ENCODE data around the gene MT1B. TPM values are rescaled to one million over a fixed set of nuclear protein-coding genes. Genes with fewer than 3 reads are reported as not detected.

The MT1B gene
- total RNA-seq, 2 donors from 2014 or later: not detected

DNA sequence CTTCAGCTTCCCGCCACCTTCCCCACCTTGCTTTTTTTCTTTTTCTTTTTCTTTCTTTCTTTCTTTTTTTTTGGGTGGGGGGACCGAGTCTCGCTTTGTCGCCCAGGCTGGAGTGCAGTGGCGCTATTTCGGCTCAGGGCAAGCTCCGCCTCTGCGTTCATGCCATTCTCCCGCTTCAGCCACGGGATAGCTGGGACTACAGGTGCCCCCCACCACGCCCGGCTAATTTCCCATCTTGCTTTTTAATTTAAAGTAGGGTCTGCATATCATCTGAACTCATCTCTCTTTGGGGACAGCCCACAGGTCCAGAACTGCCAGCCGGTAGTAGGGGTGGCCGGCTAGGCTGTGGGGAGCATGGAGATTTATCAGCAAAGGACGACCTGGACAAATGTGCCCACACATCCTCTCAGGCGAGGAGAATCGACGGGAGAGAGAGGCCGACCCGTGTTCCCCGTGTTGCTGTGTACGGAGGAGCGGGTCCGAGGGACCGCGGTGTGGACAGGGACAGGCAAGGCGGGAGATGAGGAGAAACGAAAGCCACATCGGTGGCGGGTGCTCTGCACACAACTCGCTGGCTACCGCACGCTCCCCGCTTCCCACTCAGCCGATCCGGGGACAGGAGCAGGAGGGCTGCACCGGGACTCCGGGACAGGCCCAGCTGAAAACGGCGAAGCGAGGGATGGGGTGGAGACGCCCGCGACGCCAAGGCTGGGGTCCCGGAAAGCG is 16.8 kb upstream of the MT1B start:
- H3K4me3 Mint-ChIP-seq: peak overlapping the region; percentile 68 to 84
- no peaks in the 10 kb centered on the region for H3K9me3 Mint-ChIP-seq
- no peaks in the 10 kb centered on the region for H3K36me3 Mint-ChIP-seq (ENCODE audit: insufficient read depth in 2 of 2)
- H3K27ac Mint-ChIP-seq: no peak overlapping the region
- H3K4me1 Mint-ChIP-seq (ENCODE audit: low read depth): peaks cover 55% of the 10 kb centered on the region
- ATAC-seq (replicated peaks in 1 of 2) (no peak), DNase-seq (no peak)
- peaks cover 95% of the 10 kb centered on the region for H3K27me3 Mint-ChIP-seq (ENCODE audit: low read depth)

DNA sequence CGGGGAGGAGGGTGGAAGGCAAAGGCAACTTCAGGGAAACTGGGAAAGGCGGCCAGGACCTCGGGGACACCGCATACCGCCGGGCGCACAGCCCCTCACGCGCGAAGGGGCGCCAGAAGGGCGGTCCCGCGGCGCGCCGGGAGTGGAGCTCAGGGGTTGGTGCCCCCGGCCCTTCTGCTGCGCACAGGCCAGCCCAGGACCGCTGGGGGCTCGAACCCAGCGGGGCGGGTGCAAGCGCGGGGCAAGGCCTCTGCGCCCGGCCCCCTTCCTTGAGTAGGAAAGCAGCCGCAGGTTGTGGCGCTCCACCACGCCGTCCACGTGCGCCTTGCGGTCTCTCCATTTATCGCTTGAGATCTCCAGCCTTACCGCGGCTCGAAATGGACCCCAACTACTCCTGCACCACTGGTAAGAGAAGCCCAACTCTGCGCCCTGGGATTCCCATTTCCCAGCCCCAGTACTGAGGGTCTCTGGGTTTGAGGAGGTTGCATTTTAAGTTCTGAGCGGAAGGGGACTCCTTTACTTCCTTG is 16.2 kb upstream of the MT1B start:
- H3K9me3 Mint-ChIP-seq: no peaks in the 10 kb centered on the region
- ATAC-seq (replicated peaks in 1 of 2) (no peak), DNase-seq (no peak)
- H3K36me3 Mint-ChIP-seq (ENCODE audit: insufficient read depth in 2 of 2): no peaks in the 10 kb centered on the region
- no peak overlapping the region for H3K27ac Mint-ChIP-seq
- H3K4me1 Mint-ChIP-seq (ENCODE audit: low read depth): peaks cover 49% of the 10 kb centered on the region
- H3K27me3 Mint-ChIP-seq (ENCODE audit: low read depth): peaks cover 95% of the 10 kb centered on the region
- H3K4me3 Mint-ChIP-seq: peak overlapping the region; percentile 68 to 84

DNA sequence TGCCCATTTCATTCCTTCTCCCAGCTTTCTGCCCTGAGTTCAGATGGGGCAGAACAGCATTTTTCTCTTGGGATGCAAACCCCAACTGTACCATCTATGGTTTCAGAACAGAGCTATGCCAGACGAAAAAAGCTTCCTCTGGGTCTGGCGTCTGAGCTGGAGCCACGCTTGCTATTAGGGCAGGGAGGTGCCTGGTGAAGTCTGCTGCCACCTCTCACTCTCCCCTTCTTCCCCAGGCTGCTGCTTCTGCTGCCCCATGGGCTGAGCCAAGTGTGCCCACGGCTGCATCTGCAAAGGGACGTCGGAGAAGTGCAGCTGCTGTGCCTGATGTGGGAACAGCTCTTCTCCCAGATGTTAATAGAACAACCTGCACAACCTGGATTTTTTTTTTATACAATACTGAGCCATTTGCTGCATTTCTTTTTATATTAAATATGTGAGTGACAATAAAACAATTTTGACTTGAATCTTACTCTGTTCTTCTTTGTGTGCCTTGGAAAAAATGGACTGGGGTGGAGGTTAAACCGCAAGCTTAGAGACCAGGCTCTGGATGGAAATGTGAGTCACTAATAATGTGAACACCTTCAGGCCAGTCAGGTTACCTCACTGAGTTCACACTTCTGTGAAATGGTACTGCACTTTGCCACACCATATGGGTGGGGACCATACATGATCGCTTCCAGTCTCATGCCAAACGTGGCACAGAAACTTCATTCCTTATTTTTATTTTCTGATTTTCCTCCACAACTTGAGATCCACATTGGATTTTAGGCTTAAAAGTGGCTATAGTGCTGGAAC is 14.9 kb upstream of the MT1B start:
- Mint-ChIP-seq H3K4me3 (peak overlapping the region in 1 of 2 donors; percentile 84), H3K27me3 (ENCODE audit: low read depth) (peaks cover 91% of the 10 kb centered on the region), H3K4me1 (ENCODE audit: low read depth) (peaks cover 44% of the 10 kb centered on the region), H3K9me3 (no peaks in the 10 kb centered on the region), H3K27ac (no peak overlapping the region), H3K36me3 (ENCODE audit: insufficient read depth in 2 of 2) (no peaks in the 10 kb centered on the region)
- no peak for ATAC-seq (replicated peaks in 1 of 2)
- DNase-seq: no peak

DNA sequence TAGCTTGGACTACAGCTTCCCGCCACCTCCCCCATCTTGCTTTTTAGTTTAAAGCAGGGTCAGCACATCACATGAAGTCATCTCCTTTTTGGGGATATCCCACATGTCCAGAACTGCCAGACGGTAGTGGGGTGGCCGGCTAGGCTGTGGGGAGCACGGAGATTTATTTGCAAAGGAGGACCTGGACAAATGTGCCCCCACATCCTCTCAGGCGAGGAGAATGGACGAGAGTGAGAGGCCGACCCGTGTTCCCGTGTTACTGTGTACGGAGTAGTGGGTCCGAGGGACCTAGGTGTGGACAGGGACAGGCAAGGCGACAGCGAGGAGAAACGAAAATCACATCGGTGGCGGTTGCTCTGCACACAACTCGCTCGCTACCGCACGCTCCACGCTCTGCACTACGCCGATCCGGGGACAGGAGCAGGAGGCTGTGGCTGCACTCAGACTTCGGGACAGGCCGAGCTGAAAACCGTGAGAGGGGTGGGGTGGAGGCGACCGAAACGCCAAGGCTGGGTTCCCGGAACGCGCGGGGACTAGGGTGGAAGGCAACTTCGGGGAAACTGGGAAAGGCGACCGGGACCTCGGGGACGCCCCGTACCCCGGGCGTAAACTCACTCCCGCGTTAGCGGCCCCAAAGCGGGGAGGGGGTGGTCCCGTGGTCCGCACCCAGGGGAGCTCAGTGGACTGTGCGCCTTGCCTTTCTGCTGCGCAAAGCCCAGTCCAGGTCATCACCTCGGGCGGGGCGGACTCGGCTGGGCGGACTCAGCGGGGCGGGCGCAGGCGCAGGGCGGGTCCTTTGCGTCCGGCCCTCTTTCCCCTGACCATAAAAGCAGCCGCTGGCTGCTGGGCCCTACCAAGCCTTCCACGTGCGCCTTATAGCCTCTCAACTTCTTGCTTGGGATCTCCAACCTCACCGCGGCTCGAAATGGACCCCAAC is 13.6 kb upstream of the MT1B start, which contains the start of gene MT1A:
TSS of gene MT1A (plus strand) at position 853 of the 937 bp plus-strand sequence. CDS start at position 926, 73 bp downstream.
- Mint-ChIP-seq H3K9me3 (no peaks in the 10 kb centered on the region), H3K36me3 (ENCODE audit: insufficient read depth in 2 of 2) (no peaks in the 10 kb centered on the region), H3K4me3 (peak within 1 kb of the TSS; percentile 84), H3K4me1 (ENCODE audit: low read depth) (peaks cover 48% of the 10 kb centered on the region), H3K27me3 (ENCODE audit: low read depth) (peaks cover 82% of the 10 kb centered on the region), H3K27ac (no peak within 1 kb of the TSS)
- DNase-seq (peak; percentile 48 to 58), ATAC-seq (replicated peaks in 1 of 2) (peak; percentile 62 to 70)

DNA sequence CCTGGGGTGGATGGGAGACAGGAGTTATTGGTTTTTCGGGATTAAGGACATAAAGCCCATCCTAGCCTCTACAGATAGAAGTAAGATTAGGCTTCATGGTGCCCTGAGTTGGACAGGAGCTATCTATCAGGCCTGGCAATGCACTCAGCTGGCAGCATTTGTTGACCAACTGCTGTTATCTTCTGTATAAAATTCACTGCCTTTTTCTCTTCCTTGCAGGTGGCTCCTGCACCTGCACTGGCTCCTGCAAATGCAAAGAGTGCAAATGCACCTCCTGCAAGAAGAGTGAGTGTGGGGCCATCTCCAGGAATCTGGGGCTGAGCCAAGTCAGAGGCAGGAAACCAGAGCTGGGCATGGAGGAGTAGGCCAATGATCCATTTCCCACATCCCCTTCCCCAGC is 12.6 kb upstream of the MT1B start:
- Mint-ChIP-seq H3K27ac (no peak overlapping the region), H3K36me3 (ENCODE audit: insufficient read depth in 2 of 2) (no peaks in the 10 kb centered on the region), H3K4me1 (ENCODE audit: low read depth) (peaks cover 52% of the 10 kb centered on the region), H3K9me3 (no peaks in the 10 kb centered on the region), H3K4me3 (no peak overlapping the region), H3K27me3 (ENCODE audit: low read depth) (peaks cover 72% of the 10 kb centered on the region)
- ATAC-seq (replicated peaks in 1 of 2): no peak
- DNase-seq: no peak

DNA sequence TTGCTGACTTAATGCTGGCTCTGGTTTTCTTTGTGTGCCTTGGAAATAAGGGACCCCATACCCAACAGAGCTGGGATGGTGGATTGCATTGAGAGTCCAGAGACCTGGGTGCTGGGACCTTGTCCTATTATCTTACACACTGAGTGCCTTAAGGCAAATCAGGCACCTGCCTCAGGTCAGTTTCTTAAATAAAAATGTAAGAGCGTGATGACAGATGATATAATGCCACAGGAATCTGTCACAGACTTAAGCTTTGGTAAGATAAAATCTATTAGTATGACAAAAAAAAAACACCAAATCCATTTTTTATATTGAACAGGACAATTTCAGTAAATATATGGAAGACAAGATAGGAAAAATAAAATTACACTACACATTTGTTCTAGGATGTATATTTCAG is 11.6 kb upstream of the MT1B start:
- no peaks in the 10 kb centered on the region for H3K36me3 Mint-ChIP-seq (ENCODE audit: insufficient read depth in 2 of 2)
- peaks cover 62% of the 10 kb centered on the region for H3K27me3 Mint-ChIP-seq (ENCODE audit: low read depth)

DNA sequence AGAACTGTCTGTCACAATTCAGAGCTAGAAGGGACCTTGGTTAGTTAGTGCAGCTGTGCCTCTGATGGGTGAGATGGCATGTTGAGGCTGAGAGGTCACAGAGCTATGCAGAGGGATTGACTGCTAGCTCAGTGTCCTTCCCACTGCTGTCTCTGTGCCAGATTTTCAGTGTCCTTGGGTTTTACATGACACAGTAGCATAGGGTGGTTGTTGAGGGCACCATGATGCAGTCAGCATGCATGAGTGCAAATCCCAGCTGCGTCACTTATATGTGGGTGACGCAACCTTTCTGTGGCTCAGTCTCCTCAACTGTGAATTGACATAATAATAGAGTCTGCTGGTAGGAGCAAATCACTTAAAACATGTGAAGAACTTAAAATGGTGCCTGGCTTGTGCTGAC is 10.5 kb upstream of the MT1B start:
- Mint-ChIP-seq H3K9me3 (no peaks in the 10 kb centered on the region), H3K4me3 (no peak overlapping the region), H3K27me3 (ENCODE audit: low read depth) (peaks cover 52% of the 10 kb centered on the region), H3K27ac (no peak overlapping the region), H3K36me3 (ENCODE audit: insufficient read depth in 2 of 2) (no peaks in the 10 kb centered on the region), H3K4me1 (ENCODE audit: low read depth) (peaks cover 43% of the 10 kb centered on the region)
- DNase-seq: no peak
- ATAC-seq (replicated peaks in 1 of 2): no peak

More for the DNA sequence above, 11.6 kb upstream of the MT1B start:
- ATAC-seq (replicated peaks in 1 of 2) (no peak), DNase-seq (no peak)
- H3K27ac Mint-ChIP-seq: no peak overlapping the region
- peaks cover 51% of the 10 kb centered on the region for H3K4me1 Mint-ChIP-seq (ENCODE audit: low read depth)
- H3K4me3 Mint-ChIP-seq: no peak overlapping the region
- no peaks in the 10 kb centered on the region for H3K9me3 Mint-ChIP-seq

DNA sequence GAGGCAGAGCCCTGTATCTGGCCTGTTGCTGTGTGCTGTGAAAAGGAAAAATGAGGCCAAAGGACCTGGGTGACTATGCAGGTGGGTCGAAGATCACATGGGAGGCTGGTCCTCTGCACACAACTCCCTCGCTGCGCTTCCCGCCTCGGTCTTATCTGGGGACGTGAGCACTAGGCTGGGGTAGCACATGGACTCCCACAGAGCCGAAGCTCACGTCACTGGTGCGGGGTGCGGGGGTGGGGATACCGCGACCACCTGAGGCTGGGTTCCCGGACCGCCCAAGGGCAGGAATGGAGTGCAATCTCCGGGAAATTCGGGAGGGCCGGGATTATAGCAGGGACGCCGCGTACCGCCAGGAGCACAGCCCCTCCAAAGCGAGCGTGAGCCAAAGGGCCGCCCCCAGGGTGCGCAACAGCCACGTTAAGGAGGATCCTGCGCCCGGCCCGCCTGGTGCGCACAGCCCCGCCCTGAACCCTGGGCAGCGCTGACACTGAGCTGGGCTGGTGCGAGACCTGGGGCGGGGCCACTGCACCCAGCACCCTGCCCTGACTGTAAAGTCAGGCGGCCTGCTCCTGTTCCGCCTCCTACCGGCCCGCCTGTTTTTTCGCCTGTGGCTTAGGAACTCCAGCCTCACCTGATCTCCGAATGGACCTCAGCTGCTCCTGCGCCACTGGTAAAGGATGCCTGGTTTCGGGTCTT is 8.5 kb upstream of the MT1B start:
- no peaks in the 10 kb centered on the region for H3K36me3 Mint-ChIP-seq (ENCODE audit: insufficient read depth in 2 of 2)

DNA sequence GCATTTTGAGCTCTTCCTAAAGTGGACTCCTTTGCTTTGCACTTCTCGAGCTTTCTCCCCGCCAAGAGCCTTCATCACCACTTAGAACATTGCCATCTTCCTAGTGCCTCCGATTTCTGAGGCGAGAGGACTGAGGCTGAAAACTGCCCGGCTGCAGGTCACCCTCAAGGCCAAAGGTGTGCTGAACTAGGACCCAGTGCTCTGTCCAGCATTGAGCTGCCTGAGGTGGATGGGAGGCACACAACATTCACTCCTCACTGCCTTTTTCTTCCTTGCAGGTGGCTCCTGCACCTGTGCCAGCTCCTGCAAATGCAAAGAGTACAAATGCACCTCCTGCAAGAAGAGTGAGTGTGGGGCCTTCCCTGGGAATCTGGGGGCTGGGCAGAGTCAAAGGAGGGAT is 7.9 kb upstream of the MT1B start:
- no peak overlapping the region for H3K27ac Mint-ChIP-seq
- ATAC-seq (replicated peaks in 1 of 2) (no peak), DNase-seq (no peak)
- peaks cover 39% of the 10 kb centered on the region for H3K27me3 Mint-ChIP-seq (ENCODE audit: low read depth)
- H3K9me3 Mint-ChIP-seq: no peaks in the 10 kb centered on the region
- peaks cover 27% of the 10 kb centered on the region for H3K4me1 Mint-ChIP-seq (ENCODE audit: low read depth)
- no peaks in the 10 kb centered on the region for H3K36me3 Mint-ChIP-seq (ENCODE audit: insufficient read depth in 2 of 2)
- peak overlapping the region; percentile 74 for H3K4me3 Mint-ChIP-seq

More for the DNA sequence above, 8.5 kb upstream of the MT1B start:
- DNase-seq (peak; percentile 87 to 89), ATAC-seq (replicated peaks in 1 of 2) (peak; percentile 100)
- peaks cover 27% of the 10 kb centered on the region for H3K4me1 Mint-ChIP-seq (ENCODE audit: low read depth)
- peak overlapping the region; percentile 74 for H3K4me3 Mint-ChIP-seq
- peaks cover 40% of the 10 kb centered on the region for H3K27me3 Mint-ChIP-seq (ENCODE audit: low read depth)
- H3K9me3 Mint-ChIP-seq: no peaks in the 10 kb centered on the region
- H3K27ac Mint-ChIP-seq: no peak overlapping the region

DNA sequence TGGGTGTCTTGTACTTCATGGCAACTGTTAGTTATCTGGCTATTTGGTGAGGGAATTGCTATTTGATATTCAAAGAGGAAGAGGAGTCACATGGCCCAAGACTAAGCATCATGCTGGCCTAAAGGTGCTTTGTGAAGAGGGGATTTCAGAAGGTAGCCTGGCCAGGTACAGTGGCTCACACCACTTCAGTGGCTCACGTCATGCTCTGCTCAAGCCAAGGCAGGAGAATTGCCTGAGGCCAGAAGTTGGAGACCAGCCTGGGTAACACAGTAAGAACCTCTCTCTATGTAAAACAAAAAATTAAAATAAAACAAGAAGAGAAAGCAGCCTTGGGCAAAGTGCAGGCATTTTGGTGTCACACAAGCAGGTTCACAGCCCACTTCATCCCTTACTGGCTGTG is 6.4 kb upstream of the MT1B start:
- Mint-ChIP-seq H3K9me3 (no peaks in the 10 kb centered on the region), H3K27me3 (ENCODE audit: low read depth) (peaks cover 32% of the 10 kb centered on the region), H3K27ac (no peak overlapping the region), H3K36me3 (ENCODE audit: insufficient read depth in 2 of 2) (no peaks in the 10 kb centered on the region), H3K4me1 (ENCODE audit: low read depth) (peaks cover 27% of the 10 kb centered on the region), H3K4me3 (no peak overlapping the region)
- ATAC-seq (replicated peaks in 1 of 2) (no peak), DNase-seq (no peak)

DNA sequence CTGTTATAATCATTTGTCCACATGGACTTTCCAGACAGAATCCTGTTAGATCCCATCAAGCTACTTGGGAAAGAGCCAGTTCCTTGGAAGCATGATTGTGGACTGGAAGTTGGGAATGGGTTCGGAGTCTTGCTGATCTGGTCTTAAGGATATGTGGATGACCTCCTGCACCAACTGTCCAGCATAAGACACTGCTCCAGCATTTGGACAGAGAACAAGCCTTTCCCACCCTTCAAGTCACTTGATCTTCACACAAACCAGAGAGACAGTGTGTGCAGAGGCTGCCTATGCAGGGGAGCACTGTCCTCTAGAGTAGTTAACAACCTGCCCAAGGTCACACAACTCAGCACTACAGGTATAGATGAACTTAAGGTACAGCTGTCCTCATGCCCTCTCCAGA is 5.8 kb upstream of the MT1B start:
- H3K36me3 Mint-ChIP-seq (ENCODE audit: insufficient read depth in 2 of 2): no peaks in the 10 kb centered on the region
- no peaks in the 10 kb centered on the region for H3K9me3 Mint-ChIP-seq
- ATAC-seq (replicated peaks in 1 of 2) (no peak), DNase-seq (no peak)
- H3K27ac Mint-ChIP-seq: no peak overlapping the region
- peaks cover 27% of the 10 kb centered on the region for H3K4me1 Mint-ChIP-seq (ENCODE audit: low read depth)
- peaks cover 26% of the 10 kb centered on the region for H3K27me3 Mint-ChIP-seq (ENCODE audit: low read depth)
- H3K4me3 Mint-ChIP-seq: no peak overlapping the region
